WTC11 (cell line): ENCODE data around the gene SNRPD3. TPM values are rescaled to one million over a fixed set of nuclear protein-coding genes. Genes with fewer than 3 reads are reported as not detected.
A peak's percentile ranks its signal among the peaks of the same experiment; 100 is the strongest.

Experiments
- ATAC-seq: fragments of 200-7000 bp; cut with Tn5 transposase; 2 replicates; pipeline ENCODE4 v1.10.0; 2021; ENCODE audit warnings: mild to moderate bottlenecking, moderate library complexity
- CTCF ChIA-PET: fragments of 300-600 bp; sonication (Branson Sonifier 250); formaldehyde crosslinking; loops from one replicate; lab custom pipeline; 2021; ENCODE audit warnings: antibody characterized with exemption; lab: Charles Lee
- POLR2A ChIA-PET: fragments of 350-600 bp; sonication (Branson Sonifier 250); formaldehyde crosslinking; loops from one replicate; lab custom pipeline; 2021; ENCODE audit warnings: antibody characterized with exemption; lab: Charles Lee
- DNase-seq: peaks from one replicate; pipeline ENCODE4 v3.0.0; 2021; ENCODE audit warnings: low spot score
- H3K27ac Mint-ChIP-seq: 2 replicates; pipeline ENCODE4 v1.8.0; 2021; ENCODE audit warnings: mixed read lengths
- H3K27me3 Mint-ChIP-seq: 2 replicates; pipeline ENCODE4 v1.8.0; 2021; ENCODE audit warnings: low read depth, mild to moderate bottlenecking, moderate library complexity, mixed read lengths
- H3K36me3 Mint-ChIP-seq: 2 replicates; pipeline ENCODE4 v1.8.0; 2021; ENCODE audit warnings: mixed read lengths
- H3K4me1 Mint-ChIP-seq: 2 replicates; pipeline ENCODE4 v1.8.0; 2022; ENCODE audit warnings: mixed read lengths
- H3K4me3 Mint-ChIP-seq: 2 replicates; pipeline ENCODE4 v1.8.0; 2021; ENCODE audit warnings: mild to moderate bottlenecking, moderate library complexity, mixed read lengths
- H3K9me3 Mint-ChIP-seq: 2 replicates; pipeline ENCODE4 v1.8.0; 2021; ENCODE audit warnings: mixed read lengths
- AFF4 ChIP-seq: sonication (generic); formaldehyde crosslinking; IDR thresholded peaks from 2 replicates; pipeline ENCODE4 v1.8.1; 2023; ENCODE audit warnings: mild to moderate bottlenecking, missing genetic modification reagents, borderline replicate concordance
- ATF2 ChIP-seq: sonication (generic); formaldehyde crosslinking; IDR thresholded peaks from 2 replicates; pipeline ENCODE4 v1.8.1; 2022; ENCODE audit warnings: low read depth, missing genetic modification reagents, borderline replicate concordance
- ATF3 ChIP-seq: sonication (generic); formaldehyde crosslinking; conservative IDR thresholded peaks from 2 replicates; pipeline ENCODE4 v1.8.1; 2022; ENCODE audit warnings: mild to moderate bottlenecking, missing genetic modification reagents
- E2F1 ChIP-seq: sonication (generic); formaldehyde crosslinking; IDR thresholded peaks from 2 replicates; pipeline ENCODE4 v1.8.0; 2022; ENCODE audit warnings: mild to moderate bottlenecking, missing genetic modification reagents
- ELF4 ChIP-seq: sonication (generic); formaldehyde crosslinking; IDR thresholded peaks from 2 replicates; pipeline ENCODE4 v1.8.1; 2022; ENCODE audit warnings: low read depth, mild to moderate bottlenecking, moderate library complexity, missing genetic modification reagents
- HMGXB4 ChIP-seq: sonication (generic); formaldehyde crosslinking; IDR thresholded peaks from 2 replicates; pipeline ENCODE4 v1.8.1; 2023; ENCODE audit warnings: mild to moderate bottlenecking, moderate library complexity, missing genetic modification reagents
- JAZF1 ChIP-seq: fragments of 250-450 bp; sonication (Bioruptor Pico); IDR thresholded peaks from 2 replicates; pipeline ENCODE4 v1.9.0; 2021; ENCODE audit warnings: moderate library complexity, mild to moderate bottlenecking, inconsistent platforms
- KAT7 ChIP-seq: sonication (generic); formaldehyde crosslinking; IDR thresholded peaks from 2 replicates; pipeline ENCODE4 v1.8.1; 2023; ENCODE audit warnings: missing genetic modification reagents, mild to moderate bottlenecking, borderline replicate concordance
- MXD4 ChIP-seq: fragments of 250-450 bp; sonication (Bioruptor Pico); IDR thresholded peaks from 2 replicates; pipeline ENCODE4 v1.8.0; 2021; ENCODE audit warnings: mild to moderate bottlenecking, moderate library complexity, borderline replicate concordance
- NFYB ChIP-seq: sonication (generic); formaldehyde crosslinking; conservative IDR thresholded peaks from 2 replicates; pipeline ENCODE4 v1.8.0; 2022; ENCODE audit warnings: low read depth, missing genetic modification reagents
- NR2C2 ChIP-seq: sonication (generic); formaldehyde crosslinking; IDR thresholded peaks from 2 replicates; pipeline ENCODE4 v1.8.0; 2022; ENCODE audit warnings: mild to moderate bottlenecking, missing genetic modification reagents
- OVOL2 ChIP-seq: fragments of 250-450 bp; sonication (Bioruptor Pico); IDR thresholded peaks from 2 replicates; pipeline ENCODE4 v1.9.0; 2021; ENCODE audit warnings: mild to moderate bottlenecking, borderline replicate concordance
- RORB ChIP-seq: fragments of 250-450 bp; sonication (Bioruptor Pico); IDR thresholded peaks from 2 replicates; pipeline ENCODE4 v1.9.0; 2021; ENCODE audit warnings: mild to moderate bottlenecking
- TCF7 ChIP-seq: sonication (generic); formaldehyde crosslinking; IDR thresholded peaks from 2 replicates; pipeline ENCODE4 v1.8.0; 2022; ENCODE audit warnings: mild to moderate bottlenecking, low read depth, missing genetic modification reagents, moderate library complexity
- TEAD4 ChIP-seq: sonication (generic); formaldehyde crosslinking; IDR thresholded peaks from 2 replicates; pipeline ENCODE4 v1.8.0; 2022; ENCODE audit warnings: mild to moderate bottlenecking, missing genetic modification reagents
- USF1 ChIP-seq: sonication (generic); formaldehyde crosslinking; IDR thresholded peaks from 2 replicates; pipeline ENCODE4 v1.8.0; 2022; ENCODE audit warnings: mild to moderate bottlenecking, missing genetic modification reagents
- ZNF138 ChIP-seq: sonication (generic); formaldehyde crosslinking; conservative IDR thresholded peaks from 2 replicates; pipeline ENCODE4 v1.8.1; 2022; ENCODE audit warnings: mild to moderate bottlenecking, moderate library complexity, missing genetic modification reagents
- ZNF317 ChIP-seq: sonication (generic); formaldehyde crosslinking; IDR thresholded peaks from 2 replicates; pipeline ENCODE4 v1.8.1; 2023; ENCODE audit warnings: low read depth, mild to moderate bottlenecking, moderate library complexity, missing genetic modification reagents, borderline replicate concordance
- ZNF423 ChIP-seq: fragments of 250-450 bp; sonication (Bioruptor Pico); IDR thresholded peaks from 2 replicates; pipeline ENCODE4 v2.1.2; 2022; ENCODE audit warnings: mild to moderate bottlenecking, moderate library complexity
- total RNA-seq: library from RNA; stranded (reverse); gene quantifications from 3 replicates; pipeline ENCODE4 v1.2.3, GENCODE V29; 2021

Gene SNRPD3
- total RNA-seq, 1 experiment from 2014 or later: 198 TPM

GRCh38 chr22:24571266-24571665 lies 15.5 kb downstream of the SNRPD3 start (continued):
- no peak for TF ChIP-seq AFF4 (CRISPR knock-in tag)
- no peak for TF ChIP-seq HMGXB4 (CRISPR knock-in tag)
- TF ChIP-seq JAZF1 (CRISPR knock-in tag): no peak
- TF ChIP-seq TEAD4: no peak
- TF ChIP-seq ATF3: no peak
- TF ChIP-seq, all 79 proteins: peak for 0

GRCh38 chr22:24576778-24577177 lies 21.0 kb downstream of the SNRPD3 start:
- no peak for ATAC-seq
- no peak for DNase-seq
- H3K4me3 Mint-ChIP-seq: no peak overlapping the region
- no peaks in the 10 kb centered on the region for H3K27me3 Mint-ChIP-seq
- H3K9me3 Mint-ChIP-seq: no peaks in the 10 kb centered on the region
- no peak for TF ChIP-seq MXD4
- TF ChIP-seq OVOL2 (CRISPR knock-in tag): no peak
- no peak for TF ChIP-seq E2F1 (CRISPR knock-in tag)
- TF ChIP-seq ZNF317 (CRISPR knock-in tag): no peak
- no peak for TF ChIP-seq ZNF423
- TF ChIP-seq ZNF138 (CRISPR knock-in tag): no peak
- no peak for TF ChIP-seq AFF4 (CRISPR knock-in tag)
- TF ChIP-seq TCF7: no peak
- TF ChIP-seq USF1 (CRISPR knock-in tag): no peak
- no peak for TF ChIP-seq ELF4 (CRISPR knock-in tag)
- no peak for TF ChIP-seq RORB
- TF ChIP-seq NR2C2 (CRISPR knock-in tag): no peak
- no peak for TF ChIP-seq KAT7
- TF ChIP-seq ATF2: no peak
- TF ChIP-seq NFYB: no peak
- ChIA-PET POLR2A (no interaction called here), CTCF (no interaction called here)
- peak overlapping the region; percentile 2; the same call in 1 of the 2 replicates for H3K27ac Mint-ChIP-seq
- H3K4me1 Mint-ChIP-seq: no peaks in the 10 kb centered on the region
- H3K36me3 Mint-ChIP-seq: peaks cover 41% of the 10 kb centered on the region
